ENCODE results near the gene HIPK2.
A peak's percentile ranks its signal among the peaks of the same experiment; 100 is the strongest.

The HIPK2 gene

DNA sequence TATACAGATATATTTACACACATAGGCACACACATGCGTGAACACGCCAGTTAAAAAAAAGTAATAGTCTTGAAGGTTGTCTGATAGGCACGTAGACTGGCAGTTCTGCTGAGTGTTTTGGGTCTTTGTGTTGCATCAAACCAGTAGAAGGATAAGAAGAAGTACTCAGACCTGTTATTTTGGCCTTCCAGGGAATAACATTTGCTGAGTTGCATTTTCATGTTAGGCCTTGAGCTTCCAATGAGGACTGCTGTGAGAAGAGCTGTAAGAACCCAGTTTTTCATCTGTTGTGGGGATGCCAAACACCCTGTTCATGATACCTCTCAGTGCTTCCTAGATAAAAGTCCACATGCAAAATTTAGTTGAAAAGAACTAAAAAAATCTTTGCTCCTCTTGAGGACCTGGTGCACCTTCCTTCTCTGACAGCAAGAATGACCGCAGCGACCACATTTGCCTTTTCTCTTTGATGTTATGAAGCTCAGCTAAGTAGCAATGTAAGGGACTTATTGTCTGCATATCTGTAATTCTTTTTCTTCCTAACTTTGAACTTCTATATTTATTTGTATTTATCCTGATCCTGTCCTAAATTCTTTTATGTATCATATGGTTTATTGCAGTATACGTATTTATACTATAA, 27.2 kb downstream of the HIPK2 start:
- peak; percentile 68 for FAIRE-seq

DNA sequence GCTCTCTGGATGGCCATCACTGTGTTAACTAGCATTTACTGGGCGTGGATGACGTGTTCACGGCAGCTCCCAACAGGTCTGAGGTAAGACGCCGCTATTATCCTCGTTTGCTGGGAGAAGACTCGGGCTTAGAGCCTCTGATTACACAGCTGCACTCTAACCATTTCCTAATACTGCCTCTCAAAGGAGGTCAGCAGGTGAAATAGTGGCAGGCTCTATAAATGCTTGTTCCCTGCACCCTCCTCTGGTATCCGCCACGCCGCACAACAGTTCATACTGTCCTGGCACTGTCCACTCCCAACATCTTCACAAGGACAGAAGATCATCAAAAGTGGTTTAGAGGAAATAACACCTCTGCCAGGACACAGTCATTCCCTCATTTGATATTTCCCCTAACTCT, 28.3 kb downstream of the HIPK2 start:
- no peak for FAIRE-seq

- no peak for FAIRE-seq
Observed at GRCh38 chr7:139748941-139749340, 28.9 kb downstream of the HIPK2 start.

- FAIRE-seq = no peak
Observed at GRCh38 chr7:139748373-139748765, 29.4 kb downstream of the HIPK2 start.

- FAIRE-seq = no peak
Observed at GRCh38 chr7:139747662-139748372, 30.0 kb downstream of the HIPK2 start.

DNA sequence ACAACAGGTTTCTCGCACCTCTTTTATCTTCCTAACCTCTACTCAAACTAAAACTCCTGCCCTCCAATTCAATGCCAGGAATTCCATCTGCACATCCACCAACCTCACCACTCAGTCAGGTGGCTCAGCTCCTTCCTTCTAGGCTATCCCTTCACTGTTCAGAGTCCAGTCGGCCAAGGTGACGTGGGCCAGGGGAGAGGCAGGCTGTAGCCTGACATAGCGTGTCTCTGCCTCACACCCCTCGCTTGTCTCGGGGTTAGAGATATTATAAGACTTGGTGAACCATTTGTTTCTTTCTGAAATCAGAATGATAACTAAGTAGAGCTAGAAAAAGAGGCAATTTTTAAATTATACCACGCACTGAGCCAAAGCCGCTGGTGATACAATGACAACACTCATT, 31.1 kb downstream of the HIPK2 start:
- FAIRE-seq = no peak

- no peak for FAIRE-seq
Observed at GRCh38 chr7:139745678-139746143, 32.1 kb downstream of the HIPK2 start.

DNA sequence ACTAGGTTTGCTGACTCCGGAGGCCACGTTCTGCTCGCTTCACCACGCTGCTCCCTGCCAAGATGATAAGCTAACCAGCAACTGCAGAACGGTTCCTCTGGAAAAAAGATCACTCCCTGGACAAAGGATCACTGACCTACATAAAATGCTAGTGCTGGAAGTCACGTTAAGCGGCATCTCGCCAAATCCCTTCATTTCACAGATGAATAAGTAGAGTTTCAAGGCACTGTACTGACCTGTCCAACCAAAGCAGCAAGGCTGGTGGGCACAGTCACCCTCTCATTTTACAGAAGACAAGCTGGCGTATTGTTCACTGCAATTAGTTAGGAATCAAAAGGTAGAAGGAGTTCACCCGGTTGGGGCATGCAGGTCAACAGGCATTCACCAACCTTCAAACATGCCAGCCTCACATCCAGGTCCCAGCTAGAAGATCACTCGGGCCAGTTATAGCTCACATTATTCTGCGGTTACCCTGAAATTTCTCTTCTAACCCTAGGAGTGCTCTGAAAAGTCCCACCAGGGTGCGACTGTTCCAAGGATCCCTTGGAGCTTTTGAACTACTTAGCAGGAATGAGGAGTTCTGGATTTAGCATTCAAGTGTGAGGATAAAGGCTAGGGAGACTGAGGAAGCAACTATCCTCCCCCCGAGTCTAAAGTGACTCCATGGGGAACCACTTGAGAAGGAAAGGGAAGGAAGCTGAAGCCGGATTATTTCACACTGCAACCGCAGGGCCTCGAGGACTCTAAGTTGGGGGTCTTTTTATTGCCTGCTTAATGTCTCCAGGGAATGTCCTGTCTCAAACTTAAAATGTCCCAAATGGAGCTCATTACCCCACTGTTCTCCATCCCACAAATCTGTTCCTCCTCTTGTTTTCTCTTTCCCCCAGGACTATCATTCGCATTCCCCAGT, 32.8 kb downstream of the HIPK2 start:
- FAIRE-seq = no peak

DNA sequence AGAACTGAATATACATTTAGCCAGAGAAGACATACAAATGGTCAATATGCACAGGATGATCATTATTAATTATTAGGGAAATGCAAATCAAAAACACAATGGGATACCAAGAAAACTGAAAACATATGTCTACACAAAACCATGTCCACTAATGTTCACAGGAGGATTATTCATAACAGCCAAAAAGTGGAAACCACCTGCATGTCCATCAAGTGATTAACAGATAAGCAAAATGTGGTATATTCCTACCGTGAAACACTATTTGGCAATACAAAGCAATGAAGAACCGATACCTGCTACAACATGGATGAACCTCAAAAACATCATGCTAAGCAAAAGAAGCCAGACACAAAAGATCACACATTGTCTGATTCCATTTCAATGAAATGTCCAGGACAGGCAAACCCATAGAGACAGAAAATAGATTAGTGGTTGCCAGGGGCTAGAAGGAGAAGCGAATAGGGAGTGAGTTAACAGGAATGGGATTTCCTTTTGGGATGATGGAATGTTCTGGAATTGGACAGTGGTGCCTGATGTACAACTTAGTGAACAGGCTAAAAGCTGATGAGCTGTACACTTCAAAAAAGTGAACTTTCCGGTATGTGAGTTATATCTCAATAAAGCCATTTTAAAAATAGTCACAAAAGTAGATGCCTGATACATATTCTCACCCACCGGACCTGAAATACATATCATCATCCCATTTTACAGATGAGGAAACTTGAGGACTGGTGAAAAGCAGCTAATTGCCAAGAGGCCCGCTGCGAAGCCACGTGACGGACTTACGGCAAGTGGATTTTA, 33.6 kb downstream of the HIPK2 start:
- FAIRE-seq = no peak

DNA sequence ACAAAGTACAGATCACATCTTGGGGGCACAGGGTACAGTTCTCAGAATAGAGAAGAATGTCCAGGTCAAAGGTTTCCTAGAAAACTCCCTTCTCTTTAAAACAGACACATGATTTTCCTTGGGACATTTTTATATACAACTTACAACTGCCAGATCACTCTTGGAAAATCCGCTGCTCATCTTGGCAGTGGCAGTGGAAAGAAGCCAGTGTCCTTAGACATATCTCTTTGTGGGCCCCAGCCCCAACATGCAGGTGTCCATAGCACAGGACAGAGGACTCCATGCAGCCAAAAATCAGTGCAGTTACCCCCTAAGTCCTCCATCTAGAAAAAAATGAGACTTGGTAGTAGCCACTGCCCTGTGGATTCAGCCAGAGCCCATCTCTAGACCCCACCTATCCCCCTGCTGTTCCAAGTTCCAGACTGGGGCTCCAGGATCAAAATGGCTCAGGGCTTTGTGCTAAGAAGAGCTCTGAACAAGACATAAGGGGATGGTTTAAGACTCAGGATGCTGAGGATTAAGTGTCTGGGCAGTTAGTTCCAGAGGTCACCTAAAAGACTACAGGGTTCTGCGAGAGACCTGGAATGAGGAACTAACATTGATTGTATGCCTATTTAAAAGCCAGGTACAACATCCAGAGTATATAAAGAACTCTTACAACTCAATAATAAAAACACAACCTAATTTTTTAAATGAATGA, 34.4 kb downstream of the HIPK2 start:
- FAIRE-seq = no peak

- no peak for FAIRE-seq
Observed at GRCh38 chr7:139741789-139742344, 35.9 kb downstream of the HIPK2 start.

- FAIRE-seq = no peak
Observed at GRCh38 chr7:139741239-139741638, 36.6 kb downstream of the HIPK2 start.

- no peak for FAIRE-seq
Observed at GRCh38 chr7:139739863-139740597, 37.8 kb downstream of the HIPK2 start.

DNA sequence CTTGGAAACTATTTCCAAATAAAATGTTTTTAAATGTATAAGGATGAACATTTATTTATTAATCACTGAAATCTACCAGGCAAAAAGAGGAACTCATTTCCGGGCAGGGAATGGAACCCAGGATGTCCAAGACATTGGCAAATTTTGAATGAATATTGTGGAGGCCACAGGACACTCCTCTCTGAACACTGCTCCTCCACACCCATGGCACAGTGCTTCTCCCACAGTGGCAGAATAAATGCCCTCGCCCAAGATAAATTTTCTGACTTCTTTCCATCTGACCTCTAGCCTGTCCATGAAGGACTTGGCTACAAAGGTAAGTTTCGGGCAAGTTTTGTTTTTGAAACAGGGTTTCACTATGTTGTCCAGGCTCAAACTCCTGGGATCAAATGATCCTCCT, 39.0 kb downstream of the HIPK2 start:
- FAIRE-seq = no peak

DNA sequence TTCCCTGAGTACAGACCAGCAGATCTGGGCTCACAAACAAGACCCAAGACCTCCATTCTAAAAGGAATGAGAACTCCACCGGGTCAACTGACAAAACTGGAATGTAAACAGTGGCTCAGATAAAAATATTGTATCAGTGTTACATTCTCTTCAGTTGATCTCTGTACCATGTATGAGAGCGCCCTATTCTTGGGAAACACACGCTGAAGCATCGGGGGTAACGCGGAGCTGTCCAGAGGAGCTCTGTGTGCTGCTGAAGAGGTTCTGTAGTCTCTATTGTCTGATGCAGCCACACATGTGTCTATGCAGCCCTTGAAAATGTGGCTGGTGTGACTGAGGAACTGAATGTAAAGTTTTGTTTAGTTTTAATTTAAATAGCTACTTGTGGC, 39.7 kb downstream of the HIPK2 start:
- FAIRE-seq = no peak

DNA sequence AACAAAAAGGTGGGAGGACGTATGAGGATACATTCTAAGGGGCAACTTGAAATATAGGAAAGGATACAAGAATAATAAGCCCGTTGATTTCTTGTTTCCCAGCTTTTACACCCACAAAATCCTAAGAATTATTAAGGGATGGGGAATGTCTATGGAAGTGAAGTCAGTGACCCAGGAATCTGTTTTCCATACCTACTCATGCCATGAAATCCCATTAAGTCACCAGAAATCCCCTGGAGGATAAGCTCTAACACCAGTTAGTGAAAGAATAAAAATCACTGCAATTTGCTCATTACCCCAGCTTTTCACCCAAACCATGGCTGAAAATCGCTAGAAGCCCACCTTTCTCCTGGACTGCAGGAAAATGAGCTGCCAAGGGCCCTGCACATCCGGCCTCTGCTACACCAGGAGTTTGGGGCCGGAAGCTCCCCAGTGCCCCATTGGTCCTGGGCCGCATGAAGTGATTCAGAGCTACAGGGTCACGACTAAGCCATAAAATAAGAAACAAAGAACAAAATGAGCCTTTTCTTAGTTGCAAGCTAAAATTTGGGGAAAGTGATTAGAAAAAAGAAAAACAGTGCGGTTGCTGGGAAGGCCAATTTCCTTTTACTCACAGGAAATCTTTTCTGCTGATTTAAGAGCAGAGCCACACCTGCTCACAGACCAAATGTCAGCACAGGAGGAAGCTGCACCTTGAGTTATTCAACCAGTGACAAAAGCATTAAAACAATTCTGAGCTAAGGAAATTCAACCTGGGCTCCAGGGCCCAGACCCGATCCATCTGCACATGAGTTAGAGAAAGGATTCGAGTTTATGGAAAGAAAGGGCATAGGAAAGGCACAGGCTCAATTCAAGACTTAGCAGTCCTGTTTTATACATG, 40.3 kb downstream of the HIPK2 start:
- no peak for FAIRE-seq

GRCh38 chr7:139735912-139736595, 41.7 kb downstream of the HIPK2 start:
- no peak for FAIRE-seq

DNA sequence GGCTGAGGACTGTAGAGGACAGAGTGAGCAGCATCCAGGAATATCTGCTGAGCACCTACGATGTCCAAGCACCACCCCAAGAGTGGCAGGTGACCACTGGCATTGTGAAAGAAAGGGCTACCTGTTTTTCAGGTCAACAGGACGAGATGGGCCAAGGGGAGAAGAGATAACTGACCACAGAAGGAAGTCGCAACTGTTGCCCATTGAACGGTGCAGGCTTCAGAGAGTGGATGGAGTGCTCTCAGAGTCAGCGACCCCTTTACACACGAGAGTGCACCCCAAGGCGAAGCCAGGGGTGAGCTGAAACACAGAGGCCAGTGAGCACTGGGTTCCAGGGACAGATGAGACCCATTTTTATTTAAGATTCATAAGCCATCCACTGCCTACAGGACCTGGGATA, 42.3 kb downstream of the HIPK2 start:
- no peak for FAIRE-seq

- FAIRE-seq = no peak
Observed at GRCh38 chr7:139734395-139734794, 43.4 kb downstream of the HIPK2 start.

Measured in A204.1 (cell line).